NCI-H1048 (cell line): ENCODE measurements around the gene CSRNP2.
"Not testable (repeated sequence)": the region's sequence is repeated elsewhere in the genome, so short reads cannot be mapped to it uniquely, and the experiment has no call there.

Experiments used
- DNase-seq: peaks from one replicate; lab custom pipeline; 2025; lab: John Stamatoyannopoulos, UW

CSRNP2 gene

DNA sequence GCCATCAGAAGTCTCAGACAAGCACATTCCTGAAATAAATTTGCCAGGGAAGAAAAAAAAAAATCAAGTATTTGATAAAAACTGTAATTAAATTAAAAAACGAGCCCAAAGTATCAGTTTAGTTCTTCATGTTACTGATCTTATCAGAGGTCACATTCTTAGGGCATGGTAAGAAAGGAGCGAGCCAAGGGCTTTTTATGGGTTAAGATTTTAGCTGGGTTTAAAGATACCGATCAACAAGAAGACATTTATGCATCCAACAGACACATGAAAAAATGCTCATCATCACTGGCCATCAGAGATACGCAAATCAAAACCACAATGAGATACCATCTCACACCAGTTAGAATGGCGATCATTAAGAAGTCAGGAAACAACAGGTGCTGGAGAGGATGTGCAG lies 5.0 kb downstream of the CSRNP2 start:
- DNase-seq = not testable (repeated sequence)

DNA sequence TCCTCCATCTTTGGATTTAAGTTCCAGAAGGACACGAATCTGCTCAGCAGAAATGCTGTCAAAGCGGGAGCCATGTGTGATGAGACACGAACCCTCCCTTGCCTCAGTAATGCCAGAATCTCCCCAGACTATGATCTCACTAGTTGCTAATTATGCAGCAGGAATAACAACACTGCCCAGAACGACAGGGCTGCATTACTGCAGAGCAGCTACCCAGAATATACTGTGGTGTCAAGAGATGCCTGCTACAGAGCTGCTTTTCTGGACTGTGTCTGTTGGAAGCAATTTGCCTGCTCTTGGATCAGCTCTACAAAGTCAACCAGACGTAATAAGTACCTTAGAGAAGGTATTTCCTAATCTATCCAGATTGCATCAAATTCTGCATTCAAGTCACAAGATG lies 5.5 kb downstream of the CSRNP2 start:
- DNase-seq = no peak

DNA sequence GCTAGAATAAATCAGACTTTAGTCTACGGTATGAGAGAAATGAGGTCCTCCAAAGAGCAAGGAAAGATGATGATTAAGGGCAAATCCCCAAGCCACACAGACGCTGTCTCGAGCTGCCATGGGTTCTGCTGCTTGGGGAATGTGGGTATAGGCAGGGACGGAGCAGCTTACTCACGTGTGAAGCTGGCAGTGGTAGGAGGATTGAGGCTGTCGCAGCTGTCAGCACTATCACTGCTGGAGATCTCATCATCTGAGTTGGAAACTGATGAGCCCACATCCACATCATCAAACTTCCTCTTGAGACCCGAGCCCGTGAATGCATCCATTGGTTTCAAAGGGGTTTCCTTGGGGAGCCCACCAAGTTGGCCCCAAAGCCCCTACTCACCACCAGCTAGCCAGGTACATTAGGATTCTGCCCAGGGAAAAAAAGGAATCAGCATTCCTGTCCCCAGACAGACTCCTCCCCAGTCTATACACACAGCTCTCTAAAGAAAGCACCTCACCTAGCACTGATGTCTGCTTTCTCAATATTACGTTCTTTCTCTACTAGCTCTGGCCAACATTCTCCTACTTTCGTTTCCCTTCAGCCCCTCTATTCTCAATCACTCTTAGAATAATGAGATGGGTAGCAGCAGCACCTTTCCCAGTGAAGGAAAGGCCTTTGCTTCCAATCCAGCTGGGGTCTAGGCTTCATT lies 7.0 kb downstream of the CSRNP2 start:
- DNase-seq = no peak

DNA sequence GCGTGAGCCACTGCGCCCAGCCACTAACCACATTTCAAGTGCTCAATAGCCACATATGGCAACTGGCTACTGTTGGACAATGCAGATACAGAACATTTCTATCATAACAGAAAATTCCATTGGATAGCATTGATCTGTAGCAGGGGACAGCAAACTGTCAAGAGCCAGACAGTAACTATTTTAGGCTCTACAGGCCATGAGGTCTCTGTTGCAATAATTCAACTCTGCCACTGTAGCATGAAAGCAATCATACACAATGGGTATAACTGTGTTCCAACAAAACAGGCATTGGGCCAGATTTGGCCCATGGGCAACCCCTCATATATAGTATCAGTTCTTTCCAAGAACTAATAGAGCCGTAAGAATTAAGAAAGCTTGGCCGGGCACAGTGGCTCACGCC lies 8.0 kb downstream of the CSRNP2 start:
- no peak for DNase-seq

GRCh38 chr12:51071663-51072062 lies 11.7 kb downstream of the CSRNP2 start:
- no peak for DNase-seq

GRCh38 chr12:51070004-51070403 lies 13.4 kb downstream of the CSRNP2 start:
- no peak for DNase-seq

DNA sequence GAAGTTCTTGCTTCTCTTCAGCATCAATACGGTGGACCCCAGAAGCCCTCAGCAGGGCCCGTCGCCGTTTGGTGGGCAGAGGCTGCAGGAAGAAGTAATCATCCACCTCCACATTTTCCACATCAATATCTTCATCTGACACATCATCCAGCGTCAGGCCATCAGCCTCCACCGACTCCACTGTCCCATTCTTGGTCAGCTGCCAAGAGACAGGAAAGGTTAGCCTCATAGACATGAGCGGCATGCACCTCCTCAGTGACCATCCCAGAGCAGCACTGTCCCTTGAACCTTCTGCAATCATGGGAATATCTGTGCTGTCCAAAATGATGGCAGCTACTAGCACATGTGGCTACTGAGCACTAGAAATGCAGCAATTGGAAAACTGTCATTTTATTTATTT lies 15.6 kb downstream of the CSRNP2 start:
- DNase-seq = no peak

- no peak for DNase-seq
Observed at GRCh38 chr12:51067229-51067628, 16.2 kb downstream of the CSRNP2 start.

DNA sequence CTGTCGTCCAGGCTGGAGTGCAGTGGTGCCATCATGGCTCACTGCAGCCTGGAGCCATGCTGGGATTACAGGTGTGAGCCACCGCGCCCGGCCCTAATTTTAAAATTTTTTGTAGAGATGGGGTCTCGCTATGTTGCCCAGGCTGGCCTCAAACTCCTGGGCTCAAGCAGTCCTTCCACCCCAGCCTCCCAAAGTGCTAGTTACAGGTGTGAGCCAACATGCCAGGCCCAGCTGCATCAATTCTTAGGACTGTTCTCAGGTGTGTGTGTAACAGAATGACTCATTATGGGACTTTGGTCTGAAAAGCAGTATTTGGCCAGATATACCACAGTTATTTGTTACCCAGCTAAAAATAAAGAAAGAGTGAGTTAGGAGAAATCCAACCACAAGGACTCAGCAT lies 17.9 kb downstream of the CSRNP2 start:
- no peak for DNase-seq

- DNase-seq = no peak
Observed at GRCh38 chr12:51062631-51063397, 20.6 kb downstream of the CSRNP2 start.

DNA sequence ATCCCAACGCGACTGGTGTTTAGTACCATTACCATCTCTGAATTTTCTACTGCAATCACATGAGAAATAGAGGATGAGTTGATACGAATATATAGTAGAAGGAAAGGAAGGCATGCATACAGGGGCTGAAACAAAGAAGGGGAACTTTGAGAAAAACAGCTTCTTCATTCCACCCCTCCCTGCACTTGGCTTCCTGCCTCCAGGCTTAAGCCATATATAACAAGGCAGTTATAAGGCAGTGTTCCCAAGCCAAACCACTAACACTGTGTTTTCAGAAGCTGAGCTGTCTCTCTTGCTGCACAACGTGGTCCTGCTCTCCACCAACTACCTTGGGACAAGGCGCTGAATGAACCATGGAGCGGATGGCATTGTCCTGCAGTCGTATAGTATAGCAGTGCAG lies 24.3 kb downstream of the CSRNP2 start:
- no peak for DNase-seq

- no peak for DNase-seq
Observed at GRCh38 chr12:51056242-51056641, 27.2 kb downstream of the CSRNP2 start.

- no peak for DNase-seq
Observed at GRCh38 chr12:51055060-51055459, 28.3 kb downstream of the CSRNP2 start.

GRCh38 chr12:51051787-51052186 lies 31.6 kb downstream of the CSRNP2 start:
- no peak for DNase-seq

DNA sequence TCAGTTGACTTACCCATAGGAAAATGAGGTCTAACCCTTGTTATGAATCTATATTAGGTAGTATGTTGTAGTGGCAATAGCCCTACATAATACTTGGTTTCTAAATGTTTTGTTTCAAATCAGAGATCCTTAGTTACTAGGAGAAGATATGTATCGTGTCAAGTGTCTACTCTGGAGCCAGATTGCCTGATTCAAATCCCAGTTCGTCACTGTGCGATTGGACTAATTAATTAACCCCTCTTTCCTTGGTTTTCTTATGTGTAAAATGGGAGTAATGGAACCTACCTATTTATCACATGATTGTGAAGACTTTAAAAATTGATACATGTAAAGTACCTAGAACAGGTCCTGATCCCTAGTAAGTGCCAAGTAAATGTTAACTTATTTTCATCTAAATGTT lies 33.9 kb downstream of the CSRNP2 start:
- DNase-seq = no peak

DNA sequence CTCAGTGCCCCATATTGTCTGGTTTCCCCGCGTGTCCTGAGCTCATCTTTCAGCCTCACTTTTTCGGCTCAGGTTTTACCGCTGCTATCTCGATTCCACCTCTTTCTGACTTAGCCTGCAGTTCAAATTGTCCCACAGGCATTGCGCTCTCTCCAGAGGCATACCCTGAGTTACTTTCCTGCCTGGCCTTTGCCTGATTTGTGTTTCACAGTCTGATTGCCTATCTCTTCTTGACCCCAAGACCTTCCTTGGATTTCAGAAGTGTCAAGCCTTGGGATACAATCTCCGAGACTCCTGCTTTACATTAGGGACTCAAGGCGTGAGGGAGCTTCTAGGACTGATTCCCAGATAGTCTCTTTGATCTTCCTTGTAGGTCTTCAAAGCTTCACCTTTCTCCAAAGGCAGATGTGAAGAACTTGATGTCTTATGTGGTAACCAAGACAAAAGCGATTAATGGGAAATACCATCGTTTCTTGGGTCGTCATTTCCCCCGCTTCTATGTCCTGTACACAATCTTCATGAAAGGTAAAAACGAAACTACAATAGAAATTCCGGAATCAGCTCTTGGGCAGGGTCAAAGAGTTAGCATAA lies 34.6 kb downstream of the CSRNP2 start:
- no peak for DNase-seq

DNA sequence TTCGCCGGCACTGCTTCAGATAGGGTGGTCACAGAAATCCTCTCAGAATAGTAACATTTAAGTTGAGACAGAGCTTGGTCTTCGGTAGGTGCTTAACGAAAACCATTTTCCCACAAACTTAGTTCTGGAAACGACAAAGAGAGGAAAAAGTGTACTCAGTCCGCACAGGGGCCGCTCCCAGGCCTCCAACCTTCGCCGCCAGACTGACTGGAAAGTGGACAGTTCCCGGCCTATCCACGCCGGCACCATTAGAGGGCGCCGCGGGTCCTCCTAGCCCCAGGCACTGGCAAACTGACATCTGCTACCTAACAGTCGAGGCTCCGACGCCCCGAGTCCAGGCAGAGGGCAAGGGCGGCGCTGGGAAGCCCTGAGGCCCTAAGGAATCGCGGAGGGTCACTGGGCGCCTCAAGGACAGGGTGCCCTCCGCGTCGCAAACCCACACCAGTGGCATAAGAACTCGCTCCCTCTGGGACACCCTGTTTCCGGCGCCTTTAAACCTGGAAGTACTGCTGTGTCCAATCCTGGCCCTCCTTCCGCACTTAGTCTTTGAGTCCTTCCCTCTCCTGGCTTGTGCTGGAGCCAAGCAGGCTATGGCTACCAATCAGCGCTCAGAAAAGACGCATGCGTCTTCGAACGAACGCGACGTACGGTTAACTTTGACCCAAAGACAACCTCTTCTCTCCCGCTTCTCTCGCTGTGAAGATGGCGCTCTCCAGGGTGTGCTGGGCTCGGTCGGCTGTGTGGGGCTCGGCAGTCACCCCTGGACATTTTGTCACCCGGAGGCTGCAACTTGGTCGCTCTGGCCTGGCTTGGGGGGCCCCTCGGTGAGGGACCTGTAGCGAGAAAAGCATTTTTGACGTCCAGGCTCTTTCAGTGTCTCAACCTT lies 35.5 kb downstream of the CSRNP2 start, which contains the start of gene LETMD1:
LETMD1 (plus strand) TSS at position 673 of the 886 bp plus-strand sequence; CDS start at position 703, 30 bp downstream.
- DNase-seq = peak; percentile 87

GRCh38 chr12:51036279-51036678 lies 47.1 kb downstream of the CSRNP2 start:
- DNase-seq = no peak

GRCh38 chr12:51033457-51034089 lies 49.8 kb downstream of the CSRNP2 start:
- no peak for DNase-seq

- no peak for DNase-seq
Observed at GRCh38 chr12:51033048-51033447, 50.3 kb downstream of the CSRNP2 start.

- no peak for DNase-seq
Observed at GRCh38 chr12:51028813-51029150, 54.6 kb downstream of the CSRNP2 start.
